ENCODE data around the gene NDUFAF3.

DNA sequence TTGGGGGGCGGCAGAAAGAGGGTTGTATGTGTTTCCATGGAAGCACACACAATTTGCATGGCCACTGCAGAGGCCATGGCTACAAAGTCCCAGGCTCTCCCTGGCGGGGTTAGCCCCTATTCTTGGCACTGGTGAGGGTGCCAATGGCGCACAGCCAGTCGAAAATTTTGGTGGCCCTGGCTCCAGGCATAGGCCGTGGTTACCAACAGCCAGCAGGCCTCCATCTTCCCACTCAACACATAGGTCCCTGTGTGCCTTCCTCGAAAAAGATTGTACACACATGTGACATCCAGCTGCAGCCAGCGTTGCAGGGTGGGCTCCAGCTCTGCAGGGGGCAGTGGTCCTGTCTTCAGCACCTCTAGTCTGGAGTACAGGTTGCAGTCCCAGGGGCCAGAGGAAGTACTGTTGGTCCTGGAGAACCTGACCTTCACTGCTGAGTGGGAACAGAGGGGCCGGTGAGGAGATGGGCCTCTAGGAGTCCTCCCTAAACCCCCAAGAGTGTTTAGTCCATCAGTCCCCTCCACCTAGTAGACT is 24.8 kb upstream of the NDUFAF3 start:
- no peak for TF ChIP-seq ZNF565 (CRISPR knock-in tag; conservative IDR thresholded peaks at IDR 0.05; ENCODE audit: low read depth)
- TF ChIP-seq ZFP30 (CRISPR knock-in tag; IDR thresholded peaks at IDR 0.05), result no peak
